EL (cell line): ENCODE measurements around the gene MRPL40.

Source experiments
- DNase-seq: peaks from one replicate; pipeline ENCODE4 v3.0.0-alpha.2; 2016

Gene MRPL40

GRCh38 chr22:19432133-19432851 lies at the start of gene MRPL40:
TSS of gene MRPL40 (plus strand) at chr22:19432545. CDS start at chr22:19432555, 10 bp downstream.
- DNase-seq, result peak; percentile 93

GRCh38 chr22:19383292-19383691 lies 49.1 kb upstream of the MRPL40 start:
- no peak for DNase-seq

DNA sequence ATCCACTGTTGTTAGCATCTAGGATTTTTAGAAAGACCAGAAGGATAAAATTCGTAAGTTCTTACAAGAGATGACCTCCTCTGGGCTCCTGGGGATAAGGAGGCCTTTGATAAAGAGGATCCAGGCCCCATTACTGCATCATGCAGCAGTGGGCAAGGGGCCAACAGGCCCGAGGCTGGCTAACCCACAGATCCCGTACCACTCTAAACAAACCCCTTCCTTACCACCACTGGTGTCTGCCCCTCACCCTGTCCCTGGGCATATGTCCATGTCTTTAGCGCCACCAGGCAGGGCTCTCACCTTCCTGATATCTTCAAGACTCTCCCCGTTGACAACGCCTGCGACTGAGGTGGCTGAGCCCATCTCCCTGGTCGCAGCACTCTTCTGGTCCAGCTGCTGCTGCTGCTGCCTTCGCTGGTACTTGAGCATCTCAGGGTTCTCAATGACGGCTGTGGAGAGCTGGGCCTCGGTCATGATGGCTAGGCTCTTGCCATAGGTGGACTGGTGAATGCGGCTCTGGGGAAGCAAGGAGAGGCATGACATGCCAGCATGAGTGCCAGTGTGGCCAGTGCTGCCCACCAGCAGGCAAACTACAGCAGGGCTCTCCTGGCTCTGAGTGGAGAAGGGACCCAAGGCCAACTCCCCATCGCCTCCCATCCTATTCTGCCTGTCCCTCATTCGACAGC lies 47.0 kb upstream of the MRPL40 start:
- DNase-seq, result no peak

DNA sequence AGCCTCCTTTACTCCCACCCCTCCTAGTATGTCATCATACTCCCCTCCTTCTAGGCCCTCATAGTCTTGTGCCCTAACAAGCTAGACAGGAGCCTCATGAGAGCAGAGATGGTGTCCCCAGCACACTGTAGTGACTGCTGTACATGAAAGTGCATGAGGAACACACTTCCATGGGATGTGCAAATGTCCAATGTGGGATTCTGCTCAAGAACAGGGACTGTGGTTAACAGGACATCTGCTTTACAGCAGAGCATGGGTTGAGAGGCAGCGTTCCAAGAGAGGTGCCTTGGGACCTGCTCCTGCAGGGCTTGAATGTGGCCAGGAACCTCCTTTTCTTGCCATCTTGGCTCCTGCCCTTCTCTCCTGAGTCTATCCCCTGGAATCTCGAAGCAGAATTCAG lies 46.1 kb upstream of the MRPL40 start:
- no peak for DNase-seq

DNA sequence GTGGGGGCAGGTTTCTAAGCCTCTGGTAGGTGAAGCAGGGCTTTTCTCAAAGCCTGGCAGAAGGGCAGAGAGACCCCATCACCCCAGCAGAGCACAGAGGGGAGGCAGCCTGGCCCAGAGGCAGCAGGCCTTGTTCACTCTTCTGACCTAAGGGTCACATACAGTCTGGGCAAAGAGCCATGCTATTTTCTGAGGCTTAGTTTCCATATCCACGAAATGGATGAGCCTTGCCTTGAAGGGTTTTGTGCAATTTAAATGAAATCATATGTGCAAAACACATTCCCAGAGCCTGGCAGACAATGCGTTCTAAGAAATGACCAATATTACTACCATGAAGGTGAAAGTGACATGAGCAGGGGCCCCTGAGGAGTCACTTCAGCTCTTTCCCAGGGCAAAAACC lies 45.3 kb upstream of the MRPL40 start:
- no peak for DNase-seq

DNA sequence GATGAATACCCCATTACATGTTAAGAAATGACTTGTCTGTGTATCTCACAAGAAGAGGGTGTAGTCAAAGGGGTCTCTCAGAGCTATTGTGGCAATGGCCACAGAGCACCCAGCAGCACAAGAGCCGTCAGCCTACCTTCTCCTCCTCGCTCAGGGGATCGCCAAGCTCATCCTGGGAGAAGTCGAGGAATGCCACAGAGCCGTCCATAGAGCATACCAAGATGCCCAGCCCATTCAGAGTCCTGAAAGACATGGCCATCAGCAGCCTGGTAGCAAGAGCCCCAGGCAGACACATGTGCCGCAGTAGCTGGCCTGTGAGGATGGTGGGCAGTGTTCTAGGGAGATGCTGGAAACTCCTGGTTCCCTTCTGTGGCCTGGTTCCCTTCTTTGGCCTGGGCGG lies 44.8 kb upstream of the MRPL40 start:
- no peak for DNase-seq

DNA sequence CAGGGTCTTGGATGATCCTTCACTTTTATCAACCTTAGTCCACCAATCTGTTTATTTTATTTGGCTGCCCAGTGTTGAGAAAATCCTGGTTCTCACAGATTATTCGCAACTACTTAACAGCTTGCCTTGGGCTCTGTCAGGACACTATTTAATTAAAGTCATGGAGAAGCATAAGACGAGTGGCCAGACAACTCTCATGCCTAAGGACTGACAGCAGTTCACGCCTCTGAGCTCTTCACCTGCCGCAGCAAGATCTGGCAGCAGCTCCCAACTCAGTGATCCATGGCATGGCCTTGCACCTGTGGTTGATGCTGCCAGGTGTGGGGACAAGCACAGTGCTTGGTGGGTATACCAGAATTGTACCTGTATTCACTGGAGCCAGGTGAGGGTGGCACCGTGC lies 38.6 kb upstream of the MRPL40 start:
- DNase-seq, result no peak

DNA sequence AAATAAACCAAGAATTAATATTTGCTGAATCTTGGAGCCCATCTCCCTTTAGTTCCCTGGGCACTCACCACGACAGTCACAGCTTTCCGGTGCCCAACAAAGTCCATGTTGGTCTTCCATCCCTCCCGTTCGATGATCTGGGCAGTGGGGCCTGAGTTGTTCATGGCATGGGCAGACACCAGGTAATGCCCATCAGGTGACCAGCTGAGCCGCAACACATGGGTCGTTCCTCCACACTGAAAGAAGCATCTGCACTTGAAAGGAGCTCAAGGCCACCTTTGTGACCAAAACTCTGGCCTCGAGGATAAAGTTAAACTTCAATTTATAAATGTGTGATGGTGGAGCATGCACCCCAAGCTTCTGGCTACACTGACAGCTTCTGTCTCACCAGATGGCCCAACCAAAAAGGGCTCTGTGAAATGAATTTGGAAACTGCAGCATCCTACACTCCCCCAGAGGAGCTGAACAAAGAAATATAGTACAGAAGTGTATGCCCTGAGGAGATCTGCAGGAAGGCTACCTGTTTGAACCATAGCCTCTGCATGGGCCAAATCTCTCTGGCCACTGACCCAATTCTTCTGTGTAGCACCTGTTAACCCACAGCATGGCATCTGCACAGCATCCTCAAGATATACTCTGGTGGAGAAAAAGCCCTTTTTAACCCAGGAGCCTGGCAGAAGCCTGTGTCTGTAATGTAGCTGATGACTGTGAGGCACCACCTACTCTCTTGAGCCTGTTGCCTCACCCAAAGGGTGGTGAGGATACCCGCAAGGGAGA lies 37.9 kb upstream of the MRPL40 start:
- no peak for DNase-seq

DNA sequence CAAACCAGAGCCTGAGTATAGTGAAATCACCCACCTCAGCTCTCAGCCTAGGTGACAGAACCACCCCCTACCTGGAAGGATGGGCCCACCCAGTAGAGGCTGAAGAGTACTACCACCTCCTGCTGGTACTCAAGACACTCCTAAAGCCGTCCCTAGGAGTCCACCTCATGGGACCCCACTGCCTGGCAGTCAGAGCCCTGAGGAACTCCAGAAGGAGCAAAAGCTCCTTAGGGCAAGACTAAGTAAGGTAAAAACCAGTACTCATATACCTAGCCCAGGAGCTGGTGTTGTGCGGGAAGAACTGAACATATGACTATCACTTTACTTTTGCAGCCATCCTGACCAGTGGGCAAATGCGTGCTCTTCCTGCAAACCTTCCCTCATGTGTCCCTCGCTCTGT lies 37.1 kb upstream of the MRPL40 start:
- DNase-seq, result no peak

DNA sequence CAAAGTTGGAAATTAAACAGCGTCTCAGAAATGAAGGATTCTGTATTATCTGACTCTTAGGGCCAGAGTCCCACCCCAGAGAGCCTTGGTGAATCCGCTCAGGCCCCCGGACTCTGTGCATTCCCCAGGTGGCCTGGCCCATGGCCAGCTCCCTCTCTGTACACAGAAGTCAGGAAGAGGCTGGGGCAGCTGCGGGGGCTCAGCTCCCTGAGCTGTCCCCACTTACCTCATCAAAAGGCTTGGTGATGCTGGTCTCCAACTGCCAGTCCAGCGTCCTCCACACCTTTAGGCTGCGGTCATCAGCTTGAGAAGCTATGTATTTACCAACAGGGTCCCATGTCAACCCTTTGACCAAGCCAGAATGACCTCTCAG lies 35.8 kb upstream of the MRPL40 start:
- no peak for DNase-seq

GRCh38 chr22:19396934-19397733 lies 35.2 kb upstream of the MRPL40 start:
- DNase-seq, result no peak

DNA sequence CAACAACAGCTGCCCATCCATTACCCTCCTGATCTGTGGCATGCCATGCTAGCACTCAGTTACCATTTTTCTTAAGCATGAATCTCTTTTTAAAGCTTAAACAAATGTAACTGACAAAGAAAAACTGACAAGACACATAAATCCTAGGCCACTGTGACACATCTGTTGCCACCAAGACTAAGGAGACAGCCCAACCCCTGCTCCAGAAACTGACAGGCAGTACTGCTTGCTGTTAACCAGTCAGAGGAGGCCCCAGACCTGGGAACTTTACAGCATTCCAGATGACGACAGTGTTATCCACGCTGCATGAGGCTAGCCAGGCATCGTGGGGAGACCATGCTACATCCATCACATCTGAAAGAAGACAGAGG lies 34.6 kb upstream of the MRPL40 start:
- DNase-seq, result no peak

DNA sequence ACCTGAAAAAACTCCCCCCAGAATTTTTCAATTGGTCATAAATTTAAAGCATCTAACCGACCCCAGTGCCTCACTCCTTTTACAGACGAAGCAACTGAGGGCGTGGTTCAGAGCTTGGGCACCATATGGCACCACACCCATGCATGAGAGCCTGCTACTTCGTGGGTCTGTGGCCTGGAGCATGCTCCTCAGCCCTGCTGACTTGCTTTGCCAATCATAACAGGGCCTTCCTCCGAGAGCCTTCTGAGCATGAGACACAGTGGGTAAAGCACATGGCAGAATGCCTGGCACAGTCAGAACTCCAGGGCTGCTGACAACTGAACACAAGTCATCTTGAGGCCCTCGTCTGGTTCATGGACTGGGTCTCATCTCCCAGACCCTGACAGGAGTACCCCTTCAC lies 34.1 kb upstream of the MRPL40 start:
- no peak for DNase-seq

DNA sequence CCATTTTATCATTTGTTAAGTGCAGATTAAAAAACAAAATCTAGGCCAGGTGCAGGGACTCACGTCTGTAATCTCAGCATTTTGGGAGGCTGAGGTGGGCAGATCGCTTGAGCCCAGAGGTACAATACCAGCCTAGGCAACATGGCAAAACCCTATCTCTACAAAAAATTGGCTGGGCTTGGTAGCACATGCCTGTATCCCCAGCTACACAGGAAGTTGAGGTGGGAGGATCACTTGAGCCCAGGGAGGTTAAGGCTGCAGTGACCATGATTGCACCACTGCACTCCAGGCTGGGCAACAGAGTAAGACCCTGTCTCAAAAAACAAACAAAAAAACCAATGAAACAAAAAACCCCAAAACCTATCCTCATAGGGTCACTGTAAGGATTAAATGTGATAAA lies 33.7 kb upstream of the MRPL40 start:
- DNase-seq, result no peak

GRCh38 chr22:19400881-19401280 lies 31.5 kb upstream of the MRPL40 start:
- no peak for DNase-seq

GRCh38 chr22:19401483-19401882 lies 30.9 kb upstream of the MRPL40 start:
- DNase-seq, result no peak

- no peak for DNase-seq
Measured at GRCh38 chr22:19402642-19403191, 29.6 kb upstream of the MRPL40 start.

GRCh38 chr22:19404676-19405075 lies 27.7 kb upstream of the MRPL40 start:
- no peak for DNase-seq

- no peak for DNase-seq
Measured at GRCh38 chr22:19405133-19405532, 27.2 kb upstream of the MRPL40 start.

GRCh38 chr22:19405652-19406051 lies 26.7 kb upstream of the MRPL40 start:
- no peak for DNase-seq

DNA sequence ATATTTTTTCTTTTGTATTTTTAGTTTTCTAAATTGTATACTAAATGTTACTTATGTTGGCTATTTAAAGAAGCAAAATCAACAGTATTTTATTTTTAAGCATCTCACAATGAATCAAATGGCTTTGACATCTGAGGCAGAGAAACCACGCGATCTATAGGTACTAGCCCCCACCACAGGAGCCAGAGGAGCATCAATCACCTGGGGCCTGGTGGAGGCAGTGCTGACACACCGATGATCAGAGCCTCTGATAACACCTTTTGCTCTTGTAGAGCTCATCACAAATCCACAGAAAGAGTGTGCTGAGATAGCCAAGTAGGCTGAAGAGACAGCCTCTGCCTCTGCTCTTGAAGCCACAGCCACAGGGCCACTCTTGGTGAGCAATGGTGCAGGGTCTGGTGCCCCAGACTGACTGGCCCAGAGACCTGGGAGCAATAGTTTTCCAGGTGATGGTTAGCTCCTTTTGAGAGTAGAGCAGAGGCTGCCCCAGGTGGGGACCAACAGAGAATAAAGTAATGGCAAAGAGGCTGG lies 26.0 kb upstream of the MRPL40 start:
- DNase-seq, result no peak

- no peak for DNase-seq
Measured at GRCh38 chr22:19406846-19407245, 25.5 kb upstream of the MRPL40 start.
